ENCODE data around the gene YOD1. TPM values are rescaled to one million over a fixed set of nuclear protein-coding genes. Genes with fewer than 3 reads are reported as not detected.

The YOD1 gene
- total and polyA plus RNA-seq, 2 donors (not counting 3 experiments of a cell fraction or from before 2014, with no cell fraction given): 1.2 to 5.9 TPM

GRCh38 chr1:207072233-207072632 is 21.2 kb upstream of the YOD1 start:
- Histone ChIP-seq H3K27ac (ENCODE audit: insufficient read depth, low read depth, low read length) (no peak overlapping the region), H3K36me3 (ENCODE audit: control insufficient read depth in 2 of 2, extremely low read depth in 1 of 2, insufficient read depth in 2 of 2, low read length in 2 of 2) (no peaks in the 10 kb centered on the region), H3K4me3 (replicated peaks in 1 of 3; ENCODE audit: insufficient read depth in 1 of 3, low read depth in 1 of 3, low read length in 3 of 3) (no peak overlapping the region), H2AFZ (ENCODE audit: low read depth, low read length) (no peak overlapping the region), H3K27me3 (ENCODE audit: control insufficient read depth in 2 of 2, insufficient read depth in 2 of 2, low read length in 2 of 2) (peaks cover 2 to 3% of the 10 kb centered on the region in 2 experiments), H3K79me2 (ENCODE audit: control insufficient read depth, insufficient read depth, low read length) (no peaks in the 10 kb centered on the region), H3K9me3 (replicated peaks; ENCODE audit: control insufficient read depth, insufficient read depth, low read length) (no peaks in the 10 kb centered on the region), H3K4me1 (ENCODE audit: control insufficient read depth, extremely low read depth, insufficient read depth, low read length) (no peaks in the 10 kb centered on the region), H3K4me2 (ENCODE audit: insufficient read depth, low read length) (no peak overlapping the region), H3K9me1 (replicated peaks; ENCODE audit: control insufficient read depth, extremely low read depth, insufficient read depth, low read length) (no peaks in the 10 kb centered on the region), H4K20me1 (replicated peaks; ENCODE audit: control insufficient read depth, extremely low read depth, insufficient read depth, low read length) (no peaks in the 10 kb centered on the region), H3K9ac (replicated peaks; ENCODE audit: extremely low read depth, insufficient read depth, low read length) (no peak overlapping the region)
- no peak for TF ChIP-seq MAX (IDR thresholded peaks at IDR 0.05; ENCODE audit: insufficient read depth, insufficient read length)
- dilution Hi-C loops (cut with MboI; ENCODE audit: extremely low pct_ligation_motif_present, low sequenced_read_pairs): no loop called here
- BruUV-seq (replicated peaks): no TSS peak
- ChIA-PET CTCF (interaction anchor here (1.4 to 1.5 kb wide), 2 partner anchors 11 to 12 kb away, joined by 3 to 4 read pairs; no protein-coding TSS in a partner anchor), POLR2A (no interaction called here)
- no peak for FAIRE-seq
- no peak for DNase-seq (ENCODE audit: low read depth, low spot score)
- intact Hi-C loops (cut with micrococcal nuclease): no loop called here

- Histone ChIP-seq H3K27me3 (ENCODE audit: control insufficient read depth in 2 of 2, insufficient read depth in 2 of 2, low read length in 2 of 2) (peaks cover 2 to 3% of the 10 kb centered on the region in 2 experiments), H4K20me1 (replicated peaks; ENCODE audit: control insufficient read depth, extremely low read depth, insufficient read depth, low read length) (no peaks in the 10 kb centered on the region), H3K9ac (replicated peaks; ENCODE audit: extremely low read depth, insufficient read depth, low read length) (no peak overlapping the region), H3K9me1 (replicated peaks; ENCODE audit: control insufficient read depth, extremely low read depth, insufficient read depth, low read length) (no peaks in the 10 kb centered on the region), H3K36me3 (ENCODE audit: control insufficient read depth in 2 of 2, extremely low read depth in 1 of 2, insufficient read depth in 2 of 2, low read length in 2 of 2) (no peaks in the 10 kb centered on the region), H3K9me3 (replicated peaks; ENCODE audit: control insufficient read depth, insufficient read depth, low read length) (no peaks in the 10 kb centered on the region), H3K4me2 (ENCODE audit: insufficient read depth, low read length) (no peak overlapping the region), H3K4me3 (replicated peaks in 1 of 3; ENCODE audit: insufficient read depth in 1 of 3, low read depth in 1 of 3, low read length in 3 of 3) (no peak overlapping the region), H3K4me1 (ENCODE audit: control insufficient read depth, extremely low read depth, insufficient read depth, low read length) (no peaks in the 10 kb centered on the region), H3K27ac (ENCODE audit: insufficient read depth, low read depth, low read length) (no peak overlapping the region), H2AFZ (ENCODE audit: low read depth, low read length) (no peak overlapping the region), H3K79me2 (ENCODE audit: control insufficient read depth, insufficient read depth, low read length) (no peaks in the 10 kb centered on the region)
- CTCF ChIA-PET: interaction anchor here (1.5 kb wide), 1 partner anchor 13 kb away, joined by 4 read pairs; no protein-coding TSS in a partner anchor
- intact Hi-C loops (cut with micrococcal nuclease): no loop called here
- FAIRE-seq: no peak
- DNase-seq (ENCODE audit: low read depth, low spot score): no peak
- POLR2A ChIA-PET: no interaction called here
- dilution Hi-C loops (cut with MboI; ENCODE audit: extremely low pct_ligation_motif_present, low sequenced_read_pairs): no loop called here
- TF ChIP-seq MYC (IDR thresholded peaks at IDR 0.05; ENCODE audit: low read depth, low read length): no peak
- no peak for TF ChIP-seq MAX (IDR thresholded peaks at IDR 0.05; ENCODE audit: insufficient read depth, insufficient read length)
- TF ChIP-seq POLR2A (IDR thresholded peaks at IDR 0.05; ENCODE audit: low read depth, low read length): no peak
- TF ChIP-seq EZH2 (IDR thresholded peaks at IDR 0.05; ENCODE audit: borderline replicate concordance, low read depth, low read length, severe bottlenecking): no peak
- no peak for TF ChIP-seq FOS (IDR thresholded peaks at IDR 0.05; ENCODE audit: borderline replicate concordance, insufficient read depth, low read length)
- no TSS peak for BruUV-seq (replicated peaks)
Observed at GRCh38 chr1:207071426-207071825, 20.4 kb upstream of the YOD1 start.
